ENCODE results near the gene PRELP.
A peak's percentile ranks its signal among the peaks of the same experiment; 100 is the strongest.

PRELP gene

DNA sequence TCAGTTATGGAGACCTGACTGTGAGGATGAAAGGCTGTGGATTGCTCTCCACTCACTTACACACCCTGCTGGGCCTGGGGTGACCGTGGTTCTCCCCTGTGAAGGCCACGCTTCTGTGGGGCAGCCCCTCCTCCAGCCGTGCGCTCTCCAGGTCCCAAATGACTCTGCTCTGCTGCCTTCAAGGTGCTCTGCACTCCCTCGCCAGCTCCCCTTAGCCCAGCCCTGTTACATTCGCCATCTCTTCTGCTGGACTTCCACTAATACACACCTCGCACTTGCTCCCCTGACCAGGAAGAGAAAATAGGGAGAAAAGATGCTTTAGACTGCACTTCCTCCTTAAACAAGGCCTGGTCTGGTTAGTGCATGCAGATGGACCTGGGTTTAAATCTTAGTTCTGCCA is 42.9 kb downstream of the PRELP start:
- no peak overlapping the region for H3K4me3 ChIP-seq (ENCODE audit: low read depth, low read length)
- ChIA-PET POLR2A (no interaction called here), CTCF (interaction anchor here (5.0 kb wide), 1 partner anchor 14 kb away, joined by 21 read pairs; no protein-coding TSS in a partner anchor)
- TF ChIP-seq ZFP69B (tag by site-specific recombination; IDR thresholded peaks at IDR 0.05) (no peak), ZNF350 (tag by site-specific recombination; IDR thresholded peaks at IDR 0.05) (no peak), ZNF248 (tag by site-specific recombination; IDR thresholded peaks at IDR 0.05) (no peak), ZNF311 (tag by site-specific recombination; IDR thresholded peaks at IDR 0.05; ENCODE audit: borderline replicate concordance) (no peak)
- TF ChIP-seq, protein P1, sequence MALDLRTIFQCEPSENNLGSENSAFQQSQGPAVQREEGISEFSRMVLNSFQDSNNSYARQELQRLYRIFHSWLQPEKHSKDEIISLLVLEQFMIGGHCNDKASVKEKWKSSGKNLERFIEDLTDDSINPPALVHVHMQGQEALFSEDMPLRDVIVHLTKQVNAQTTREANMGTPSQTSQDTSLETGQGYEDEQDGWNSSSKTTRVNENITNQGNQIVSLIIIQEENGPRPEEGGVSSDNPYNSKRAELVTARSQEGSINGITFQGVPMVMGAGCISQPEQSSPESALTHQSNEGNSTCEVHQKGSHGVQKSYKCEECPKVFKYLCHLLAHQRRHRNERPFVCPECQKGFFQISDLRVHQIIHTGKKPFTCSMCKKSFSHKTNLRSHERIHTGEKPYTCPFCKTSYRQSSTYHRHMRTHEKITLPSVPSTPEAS (tag by site-specific recombination; IDR thresholded peaks at IDR 0.05): no peak
- no peak overlapping the region for H3K27ac ChIP-seq (ENCODE audit: extremely low read depth, low read depth, low read length)
- H3K9me3 ChIP-seq (ENCODE audit: control insufficient read depth, insufficient read depth, low read depth, low read length): no peaks in the 10 kb centered on the region
- no peaks in the 10 kb centered on the region for H3K36me3 ChIP-seq (ENCODE audit: control insufficient read depth in 2 of 2, insufficient read depth in 1 of 2, low read length in 2 of 2)
- peaks cover 5% of the 10 kb centered on the region for H3K4me1 ChIP-seq (ENCODE audit: control insufficient read depth, insufficient read depth, low read length)

DNA sequence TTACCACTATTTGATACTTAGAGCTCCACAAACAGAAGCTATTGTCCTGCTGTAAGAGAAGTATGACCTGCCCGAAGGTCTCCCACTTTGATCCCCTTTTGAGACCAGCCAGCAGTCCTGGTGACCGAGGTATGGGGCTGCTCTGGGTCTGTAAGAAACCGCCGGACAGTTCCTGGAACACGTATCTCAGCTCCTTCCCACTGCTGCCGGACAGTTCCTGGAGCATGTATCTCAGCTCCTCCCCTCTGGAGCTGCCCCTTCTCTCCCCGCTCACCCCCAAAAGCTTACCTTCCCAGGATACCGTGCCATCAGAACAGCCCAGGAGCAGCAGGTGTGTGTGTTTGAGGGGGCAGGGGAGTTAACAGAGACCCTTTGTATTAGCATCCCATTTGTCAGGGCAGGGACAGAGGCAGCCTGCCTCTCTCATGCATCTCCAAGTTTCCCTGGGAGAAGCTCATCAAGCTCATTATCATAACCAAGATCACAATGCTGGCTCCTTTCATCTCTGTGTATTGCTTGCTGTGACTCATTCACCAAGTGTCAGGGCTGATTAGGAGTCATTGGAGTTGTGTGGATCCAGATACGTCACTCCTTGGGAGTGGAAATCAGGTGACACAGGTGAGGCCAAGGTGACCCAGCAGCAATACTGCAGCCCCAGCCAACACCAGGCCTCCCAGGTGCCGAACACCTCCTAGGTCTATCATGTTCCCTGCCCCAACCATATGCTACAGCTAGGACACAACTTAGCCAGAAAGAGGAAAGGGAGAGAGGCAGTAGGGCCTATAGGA is 43.6 kb downstream of the PRELP start:
- TF ChIP-seq, protein P2, sequence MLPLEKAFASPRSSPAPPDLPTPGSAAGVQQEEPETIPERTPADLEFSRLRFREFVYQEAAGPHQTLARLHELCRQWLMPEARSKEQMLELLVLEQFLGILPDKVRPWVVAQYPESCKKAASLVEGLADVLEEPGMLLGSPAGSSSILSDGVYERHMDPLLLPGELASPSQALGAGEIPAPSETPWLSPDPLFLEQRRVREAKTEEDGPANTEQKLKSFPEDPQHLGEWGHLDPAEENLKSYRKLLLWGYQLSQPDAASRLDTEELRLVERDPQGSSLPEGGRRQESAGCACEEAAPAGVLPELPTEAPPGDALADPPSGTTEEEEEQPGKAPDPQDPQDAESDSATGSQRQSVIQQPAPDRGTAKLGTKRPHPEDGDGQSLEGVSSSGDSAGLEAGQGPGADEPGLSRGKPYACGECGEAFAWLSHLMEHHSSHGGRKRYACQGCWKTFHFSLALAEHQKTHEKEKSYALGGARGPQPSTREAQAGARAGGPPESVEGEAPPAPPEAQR (tag by site-specific recombination; IDR thresholded peaks at IDR 0.05): no peak
- TF ChIP-seq ZNF157 (tag by site-specific recombination; IDR thresholded peaks at IDR 0.05): peak; percentile 44; the same call in 1 of the 2 replicates
- TF ChIP-seq, protein P3, sequence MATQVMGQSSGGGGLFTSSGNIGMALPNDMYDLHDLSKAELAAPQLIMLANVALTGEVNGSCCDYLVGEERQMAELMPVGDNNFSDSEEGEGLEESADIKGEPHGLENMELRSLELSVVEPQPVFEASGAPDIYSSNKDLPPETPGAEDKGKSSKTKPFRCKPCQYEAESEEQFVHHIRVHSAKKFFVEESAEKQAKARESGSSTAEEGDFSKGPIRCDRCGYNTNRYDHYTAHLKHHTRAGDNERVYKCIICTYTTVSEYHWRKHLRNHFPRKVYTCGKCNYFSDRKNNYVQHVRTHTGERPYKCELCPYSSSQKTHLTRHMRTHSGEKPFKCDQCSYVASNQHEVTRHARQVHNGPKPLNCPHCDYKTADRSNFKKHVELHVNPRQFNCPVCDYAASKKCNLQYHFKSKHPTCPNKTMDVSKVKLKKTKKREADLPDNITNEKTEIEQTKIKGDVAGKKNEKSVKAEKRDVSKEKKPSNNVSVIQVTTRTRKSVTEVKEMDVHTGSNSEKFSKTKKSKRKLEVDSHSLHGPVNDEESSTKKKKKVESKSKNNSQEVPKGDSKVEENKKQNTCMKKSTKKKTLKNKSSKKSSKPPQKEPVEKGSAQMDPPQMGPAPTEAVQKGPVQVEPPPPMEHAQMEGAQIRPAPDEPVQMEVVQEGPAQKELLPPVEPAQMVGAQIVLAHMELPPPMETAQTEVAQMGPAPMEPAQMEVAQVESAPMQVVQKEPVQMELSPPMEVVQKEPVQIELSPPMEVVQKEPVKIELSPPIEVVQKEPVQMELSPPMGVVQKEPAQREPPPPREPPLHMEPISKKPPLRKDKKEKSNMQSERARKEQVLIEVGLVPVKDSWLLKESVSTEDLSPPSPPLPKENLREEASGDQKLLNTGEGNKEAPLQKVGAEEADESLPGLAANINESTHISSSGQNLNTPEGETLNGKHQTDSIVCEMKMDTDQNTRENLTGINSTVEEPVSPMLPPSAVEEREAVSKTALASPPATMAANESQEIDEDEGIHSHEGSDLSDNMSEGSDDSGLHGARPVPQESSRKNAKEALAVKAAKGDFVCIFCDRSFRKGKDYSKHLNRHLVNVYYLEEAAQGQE (tag by site-specific recombination; IDR thresholded peaks at IDR 0.05): peak; percentile 55
- Histone ChIP-seq H3K9me3 (ENCODE audit: control insufficient read depth, insufficient read depth, low read depth, low read length) (no peaks in the 10 kb centered on the region), H3K4me1 (ENCODE audit: control insufficient read depth, insufficient read depth, low read length) (no peaks in the 10 kb centered on the region; the same call in 1 of the 2 replicates), H3K36me3 (ENCODE audit: control insufficient read depth in 2 of 2, insufficient read depth in 1 of 2, low read length in 2 of 2) (no peaks in the 10 kb centered on the region), H3K4me3 (ENCODE audit: low read depth, low read length) (no peak overlapping the region), H3K27ac (ENCODE audit: extremely low read depth, low read depth, low read length) (no peak overlapping the region)
- ChIA-PET CTCF (interaction anchor here (5.0 kb wide), 1 partner anchor 15 kb away, joined by 21 read pairs; no protein-coding TSS in a partner anchor), POLR2A (no interaction called here)

DNA sequence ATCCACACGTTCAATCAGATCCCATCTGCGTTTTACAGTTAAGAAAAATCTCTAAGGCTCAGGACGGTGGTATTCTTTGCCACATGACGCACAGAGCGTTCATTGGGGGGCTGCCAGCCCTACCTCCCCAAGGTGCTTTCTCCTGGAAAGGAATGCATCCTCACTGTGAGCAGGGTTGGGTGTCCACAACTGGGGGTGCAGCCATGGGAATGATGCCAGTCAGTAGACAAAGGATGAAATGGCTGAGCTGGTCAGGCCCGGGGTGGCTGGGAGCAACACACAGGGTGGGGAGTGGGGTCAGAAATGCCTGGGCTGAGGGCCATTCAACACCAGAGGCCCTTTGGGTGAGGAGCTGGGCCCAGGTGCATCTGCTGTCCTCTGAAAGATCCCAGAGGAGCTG is 44.3 kb downstream of the PRELP start:
- Histone ChIP-seq H3K9me3 (ENCODE audit: control insufficient read depth, insufficient read depth, low read depth, low read length) (no peaks in the 10 kb centered on the region), H3K4me1 (ENCODE audit: control insufficient read depth, insufficient read depth, low read length) (no peaks in the 10 kb centered on the region; the same call in 1 of the 2 replicates), H3K27ac (ENCODE audit: extremely low read depth, low read depth, low read length) (no peak overlapping the region), H3K36me3 (ENCODE audit: control insufficient read depth in 2 of 2, insufficient read depth in 1 of 2, low read length in 2 of 2) (no peaks in the 10 kb centered on the region), H3K4me3 (ENCODE audit: low read depth, low read length) (no peak overlapping the region)
- ChIA-PET CTCF (interaction anchor here (0.6 to 5.0 kb wide), 2 partner anchors 16 to 653 kb away, joined by 3 to 21 read pairs; no protein-coding TSS in a partner anchor), POLR2A (no interaction called here)
- TF ChIP-seq ZBTB17 (tag by site-specific recombination; IDR thresholded peaks at IDR 0.05): no peak
- no peak for TF ChIP-seq ZNF391 (tag by site-specific recombination; IDR thresholded peaks at IDR 0.05; ENCODE audit: borderline replicate concordance, low read depth)
- TF ChIP-seq ZNF239 (tag by site-specific recombination; IDR thresholded peaks at IDR 0.05): no peak
- no peak for TF ChIP-seq ZNF777 (tag by site-specific recombination; IDR thresholded peaks at IDR 0.05; ENCODE audit: borderline replicate concordance)
- no peak for TF ChIP-seq ZNF37A (tag by site-specific recombination; IDR thresholded peaks at IDR 0.05)
- TF ChIP-seq ZNF214 (tag by site-specific recombination; IDR thresholded peaks at IDR 0.05; ENCODE audit: borderline replicate concordance): no peak
- no peak for TF ChIP-seq IKZF3 (tag by site-specific recombination; IDR thresholded peaks at IDR 0.05)
